ENCODE data around the gene MMP13. TPM values are rescaled to one million over a fixed set of nuclear protein-coding genes. Genes with fewer than 3 reads are reported as not detected.
"Not testable (repeated sequence)": the region's sequence is repeated elsewhere in the genome, so short reads cannot be mapped to it uniquely, and the experiment has no call there.

The MMP13 gene
- total and polyA plus RNA-seq, 2 of the 13 experiments (the other 11 are each of a cell fraction or from before 2014, with no cell fraction given): not detected

DNA sequence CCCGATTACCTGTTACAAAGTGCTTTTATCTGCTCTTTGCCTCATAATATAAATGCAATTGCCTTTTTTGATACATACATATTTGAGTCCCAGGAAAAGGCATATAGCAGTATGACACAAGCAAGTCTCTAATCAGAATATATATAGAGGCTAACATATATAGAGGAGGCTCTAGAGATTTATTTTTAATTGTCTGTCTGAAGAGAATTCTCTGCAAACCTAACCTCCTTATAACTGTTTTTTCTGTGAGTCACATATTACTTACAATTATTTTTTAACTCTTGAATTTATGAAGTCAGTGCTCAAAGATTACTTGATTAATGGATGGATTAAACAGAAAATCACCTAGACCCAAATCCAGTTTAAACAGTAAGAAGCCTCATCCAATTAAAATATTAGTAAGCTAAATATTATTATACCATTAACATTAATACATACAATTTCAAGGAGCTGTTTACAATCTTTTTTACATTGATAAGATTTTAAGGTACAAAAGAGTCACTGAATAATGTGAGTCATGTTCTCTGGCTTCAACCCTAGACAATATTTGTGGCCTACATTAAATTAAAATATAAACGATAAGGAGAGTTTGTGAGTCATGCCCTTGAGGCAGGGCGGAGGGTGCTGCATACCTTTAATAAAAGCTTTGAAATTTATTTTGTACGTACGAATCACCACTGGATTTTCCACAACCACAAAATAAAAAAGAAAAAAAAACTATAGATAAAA is 19.2 kb upstream of the MMP13 start (continued):
- no peak for TF ChIP-seq ZNF614 (CRISPR knock-in tag; IDR thresholded peaks at IDR 0.05; ENCODE audit: borderline replicate concordance)
- TF ChIP-seq, protein P1, sequence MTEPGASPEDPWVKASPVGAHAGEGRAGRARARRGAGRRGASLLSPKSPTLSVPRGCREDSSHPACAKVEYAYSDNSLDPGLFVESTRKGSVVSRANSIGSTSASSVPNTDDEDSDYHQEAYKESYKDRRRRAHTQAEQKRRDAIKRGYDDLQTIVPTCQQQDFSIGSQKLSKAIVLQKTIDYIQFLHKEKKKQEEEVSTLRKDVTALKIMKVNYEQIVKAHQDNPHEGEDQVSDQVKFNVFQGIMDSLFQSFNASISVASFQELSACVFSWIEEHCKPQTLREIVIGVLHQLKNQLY (CRISPR knock-in tag; IDR thresholded peaks at IDR 0.05): no peak
- TF ChIP-seq ATRX (CRISPR knock-in tag; IDR thresholded peaks at IDR 0.05; ENCODE audit: borderline replicate concordance): no peak
- TF ChIP-seq, protein P2, sequence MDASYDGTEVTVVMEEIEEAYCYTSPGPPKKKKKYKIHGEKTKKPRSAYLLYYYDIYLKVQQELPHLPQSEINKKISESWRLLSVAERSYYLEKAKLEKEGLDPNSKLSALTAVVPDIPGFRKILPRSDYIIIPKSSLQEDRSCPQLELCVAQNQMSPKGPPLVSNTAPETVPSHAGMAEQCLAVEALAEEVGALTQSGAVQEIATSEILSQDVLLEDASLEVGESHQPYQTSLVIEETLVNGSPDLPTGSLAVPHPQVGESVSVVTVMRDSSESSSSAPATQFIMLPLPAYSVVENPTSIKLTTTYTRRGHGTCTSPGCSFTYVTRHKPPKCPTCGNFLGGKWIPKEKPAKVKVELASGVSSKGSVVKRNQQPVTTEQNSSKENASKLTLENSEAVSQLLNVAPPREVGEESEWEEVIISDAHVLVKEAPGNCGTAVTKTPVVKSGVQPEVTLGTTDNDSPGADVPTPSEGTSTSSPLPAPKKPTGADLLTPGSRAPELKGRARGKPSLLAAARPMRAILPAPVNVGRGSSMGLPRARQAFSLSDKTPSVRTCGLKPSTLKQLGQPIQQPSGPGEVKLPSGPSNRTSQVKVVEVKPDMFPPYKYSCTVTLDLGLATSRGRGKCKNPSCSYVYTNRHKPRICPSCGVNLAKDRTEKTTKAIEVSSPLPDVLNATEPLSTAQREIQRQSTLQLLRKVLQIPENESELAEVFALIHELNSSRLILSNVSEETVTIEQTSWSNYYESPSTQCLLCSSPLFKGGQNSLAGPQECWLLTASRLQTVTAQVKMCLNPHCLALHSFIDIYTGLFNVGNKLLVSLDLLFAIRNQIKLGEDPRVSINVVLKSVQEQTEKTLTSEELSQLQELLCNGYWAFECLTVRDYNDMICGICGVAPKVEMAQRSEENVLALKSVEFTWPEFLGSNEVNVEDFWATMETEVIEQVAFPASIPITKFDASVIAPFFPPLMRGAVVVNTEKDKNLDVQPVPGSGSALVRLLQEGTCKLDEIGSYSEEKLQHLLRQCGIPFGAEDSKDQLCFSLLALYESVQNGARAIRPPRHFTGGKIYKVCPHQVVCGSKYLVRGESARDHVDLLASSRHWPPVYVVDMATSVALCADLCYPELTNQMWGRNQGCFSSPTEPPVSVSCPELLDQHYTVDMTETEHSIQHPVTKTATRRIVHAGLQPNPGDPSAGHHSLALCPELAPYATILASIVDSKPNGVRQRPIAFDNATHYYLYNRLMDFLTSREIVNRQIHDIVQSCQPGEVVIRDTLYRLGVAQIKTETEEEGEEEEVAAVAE (CRISPR knock-in tag; IDR thresholded peaks at IDR 0.05; ENCODE audit: borderline replicate concordance): no peak
- TF ChIP-seq NCOR1 (IDR thresholded peaks at IDR 0.05; ENCODE audit: borderline replicate concordance, low read length): no peak
- TF ChIP-seq ZNF557 (CRISPR knock-in tag; IDR thresholded peaks at IDR 0.05): no peak
- TF ChIP-seq, protein P3, sequence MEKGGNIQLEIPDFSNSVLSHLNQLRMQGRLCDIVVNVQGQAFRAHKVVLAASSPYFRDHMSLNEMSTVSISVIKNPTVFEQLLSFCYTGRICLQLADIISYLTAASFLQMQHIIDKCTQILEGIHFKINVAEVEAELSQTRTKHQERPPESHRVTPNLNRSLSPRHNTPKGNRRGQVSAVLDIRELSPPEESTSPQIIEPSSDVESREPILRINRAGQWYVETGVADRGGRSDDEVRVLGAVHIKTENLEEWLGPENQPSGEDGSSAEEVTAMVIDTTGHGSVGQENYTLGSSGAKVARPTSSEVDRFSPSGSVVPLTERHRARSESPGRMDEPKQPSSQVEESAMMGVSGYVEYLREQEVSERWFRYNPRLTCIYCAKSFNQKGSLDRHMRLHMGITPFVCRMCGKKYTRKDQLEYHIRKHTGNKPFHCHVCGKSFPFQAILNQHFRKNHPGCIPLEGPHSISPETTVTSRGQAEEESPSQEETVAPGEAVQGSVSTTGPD (CRISPR knock-in tag; IDR thresholded peaks at IDR 0.05): no peak
- TF ChIP-seq CENPX (CRISPR knock-in tag; IDR thresholded peaks at IDR 0.05): no peak

DNA sequence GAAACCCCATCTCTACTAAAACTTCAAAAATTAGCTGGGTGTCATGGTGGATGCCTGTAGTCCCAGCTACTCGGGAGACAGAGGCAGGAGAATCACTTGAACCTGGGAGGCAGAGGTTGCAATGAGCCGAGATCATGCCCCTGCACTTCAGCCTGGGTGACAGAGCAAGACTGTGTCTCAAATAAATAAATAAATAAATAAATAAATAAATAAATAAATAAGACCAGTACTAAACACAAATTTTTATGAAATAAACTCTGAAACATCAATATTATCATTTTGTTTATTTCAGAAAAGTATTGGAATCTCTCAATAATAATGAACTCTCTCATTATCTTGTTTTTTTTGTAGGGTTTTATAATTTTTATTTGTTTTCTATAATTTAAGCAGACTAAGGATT is 18.2 kb upstream of the MMP13 start:
- H3K27ac ChIP-seq (ENCODE audit: extremely low read length, insufficient read depth, low read length); H3K79me2 ChIP-seq (ENCODE audit: insufficient read depth, low read length); H3K9ac ChIP-seq (ENCODE audit: insufficient read depth, low read depth, low read length); BruUV-seq (replicated peaks); H3K36me3 ChIP-seq (replicated peaks in 1 of 2; ENCODE audit: control insufficient read depth in 1 of 2, insufficient read depth in 2 of 2, low read length in 2 of 2); H3K4me1 ChIP-seq (ENCODE audit: insufficient read depth, low read length); H3K9me3 ChIP-seq (ENCODE audit: low read length); in situ Hi-C loops (cut with HindIII; ENCODE audit: extremely low pct_ligation_motif_present, low pct_unique_long_range_greater_than_20kb); H4K20me1 ChIP-seq (ENCODE audit: insufficient read depth, low read length); H2AFZ ChIP-seq (ENCODE audit: low read length); H3K4me3 ChIP-seq (replicated peaks in 1 of 3; ENCODE audit: insufficient read depth in 1 of 3, low read depth in 2 of 3, low read length in 3 of 3); ATAC-seq; intact Hi-C loops (cut with micrococcal nuclease; ENCODE audit: unreplicated experiment); FAIRE-seq; H3K27me3 ChIP-seq (ENCODE audit: control insufficient read depth in 1 of 2, insufficient read depth in 2 of 2, low read length in 2 of 2); H3K4me2 ChIP-seq (ENCODE audit: low read depth, low read length); POLR2A ChIA-PET; CTCF ChIA-PET (ENCODE audit: low intra/inter-chr PET ratio, low total read pairs); DNase-seq (ENCODE audit: low spot score): not testable (repeated sequence)
- 19% methylated on average over 2 of the region's 2 CpGs for WGBS (ENCODE audit: low lambda C conversion rate)
